Endothelial cell of umbilical vein (primary cell): Measurements from ENCODE around the gene PLXND1. TPM values are rescaled to one million over a fixed set of nuclear protein-coding genes. Genes with fewer than 3 reads are reported as not detected.

Source experiments
- BruUV-seq: library from RNA; stranded (reverse); fragments of 400-500 nt; replicated peaks from 2 replicates; lab custom pipeline; 2021; lab: Mats Ljungman, UMichigan
- CTCF ChIA-PET: fragments of 300-600, 350-600 bp; sonication (Branson Sonifier 250); formaldehyde crosslinking; loops from one replicate; lab custom pipeline; 2021; ENCODE audit warnings: antibody characterized with exemption, inconsistent platforms; lab: Charles Lee
- POLR2A ChIA-PET: fragments of 300-600, 350-600 bp; sonication (Branson Sonifier 250); formaldehyde crosslinking; loops from one replicate; lab custom pipeline; 2021; ENCODE audit warnings: antibody characterized with exemption, inconsistent platforms; lab: Charles Lee
- DNase-seq: peaks from one replicate; pipeline ENCODE4 v3.0.0-alpha.2; 2011; ENCODE audit warnings: low read depth, low spot score
- FAIRE-seq: peaks from 2 replicates; lab custom pipeline; 2011; peaks lifted over from hg19 to GRCh38; lab: Jason Lieb, UNC
- H2AFZ ChIP-seq: 2 replicates; pipeline ENCODE4 v1.6.0; 2012; ENCODE audit warnings: low read depth, low read length, control low read depth, inconsistent platforms
- H3K27ac ChIP-seq: 2 replicates; pipeline ENCODE4 v1.5.1; 2011; ENCODE audit warnings: low read depth, mild to moderate bottlenecking, control low read depth, low read length, moderate library complexity; ENCODE audit not compliant: insufficient read depth
- H3K27me3 ChIP-seq, 2 experiments: 2 replicates each; pipeline versions ENCODE4 v1.6.0 to v1.6.1; 2011; ENCODE audit warnings: low read length in 2 of 2, mixed read lengths in 1 of 2; ENCODE audit not compliant: control insufficient read depth in 2 of 2, insufficient read depth in 2 of 2
- H3K36me3 ChIP-seq, 2 experiments: 2 replicates in 1 of 2; 3 replicates in 1 of 2; pipeline ENCODE4 v1.5.1; 2011; ENCODE audit warnings: low read length in 2 of 2, mild to moderate bottlenecking in 1 of 2, moderate library complexity in 1 of 2; ENCODE audit not compliant: control insufficient read depth in 2 of 2, insufficient read depth in 2 of 2; ENCODE audit errors: extremely low read depth in 1 of 2
- H3K4me1 ChIP-seq: 3 replicates; pipeline ENCODE4 v1.5.1; 2011; ENCODE audit warnings: mild to moderate bottlenecking, low read length; ENCODE audit not compliant: control insufficient read depth, insufficient read depth; ENCODE audit errors: extremely low read depth
- H3K4me2 ChIP-seq: 2 replicates; pipeline ENCODE4 v1.6.1; 2011; ENCODE audit warnings: low read length, control low read depth, mixed read lengths; ENCODE audit not compliant: insufficient read depth
- H3K4me3 ChIP-seq, 3 experiments: fragments of 200-600 bp in 1 of 3; sonication (generic), shearing (Covaris generic) in 1 of 3; replicated peaks in 1 of 3; 2 replicates each; pipeline ENCODE4 v1.5.1; 2011 to 2016; ENCODE audit warnings: control low read depth in 3 of 3, low read length in 3 of 3, mild to moderate bottlenecking in 2 of 3, inconsistent platforms in 1 of 3, low read depth in 1 of 3, moderate library complexity in 1 of 3; ENCODE audit not compliant: insufficient read depth in 1 of 3
- H3K79me2 ChIP-seq: 2 replicates; pipeline ENCODE4 v1.6.0; 2012; ENCODE audit warnings: low read length, inconsistent platforms; ENCODE audit not compliant: control insufficient read depth, insufficient read depth
- H3K9ac ChIP-seq: replicated peaks from 2 replicates; pipeline ENCODE3; 2011; ENCODE audit warnings: low read length, control low read depth; ENCODE audit not compliant: insufficient read depth; ENCODE audit errors: extremely low read depth
- H3K9me1 ChIP-seq: replicated peaks from 3 replicates; pipeline ENCODE4 v1.6.0; 2011; ENCODE audit warnings: mild to moderate bottlenecking, low read length; ENCODE audit not compliant: control insufficient read depth, insufficient read depth; ENCODE audit errors: extremely low read depth
- H3K9me3 ChIP-seq: replicated peaks from 2 replicates; pipeline ENCODE4 v1.5.1; 2012; ENCODE audit warnings: low read length, inconsistent platforms; ENCODE audit not compliant: control insufficient read depth, insufficient read depth
- H4K20me1 ChIP-seq: replicated peaks from 2 replicates; pipeline ENCODE3; 2011; ENCODE audit warnings: mild to moderate bottlenecking, low read length; ENCODE audit not compliant: control insufficient read depth, insufficient read depth; ENCODE audit errors: extremely low read depth
- EZH2 ChIP-seq: IDR thresholded peaks from 2 replicates; pipeline ENCODE4 v1.6.1; 2012; ENCODE audit warnings: borderline replicate concordance, low read depth, mild to moderate bottlenecking, moderate library complexity, low read length, inconsistent platforms; ENCODE audit not compliant: severe bottlenecking
- FOS ChIP-seq: IDR thresholded peaks from 2 replicates; pipeline ENCODE4 v1.6.1; 2011; ENCODE audit warnings: mild to moderate bottlenecking, low read length, moderate library complexity, borderline replicate concordance; ENCODE audit not compliant: insufficient read depth
- GATA2 ChIP-seq: IDR thresholded peaks from 2 replicates; pipeline ENCODE4 v1.7.0; 2011; ENCODE audit warnings: low read depth, mild to moderate bottlenecking, moderate library complexity, mixed read lengths, low read length; ENCODE audit not compliant: insufficient read length, insufficient read depth
- JUN ChIP-seq: IDR thresholded peaks from 2 replicates; pipeline ENCODE4 v1.6.1; 2011; ENCODE audit warnings: borderline replicate concordance, low read depth; ENCODE audit not compliant: insufficient read length, insufficient read depth
- MAX ChIP-seq: IDR thresholded peaks from 2 replicates; pipeline ENCODE4 v1.6.1; 2011; ENCODE audit not compliant: insufficient read depth, insufficient read length
- MYC ChIP-seq: IDR thresholded peaks from one replicate; pipeline ENCODE4 v1.6.1; 2011; ENCODE audit warnings: mild to moderate bottlenecking, low read depth, low read length
- POLR2A ChIP-seq: IDR thresholded peaks from 2 replicates; pipeline ENCODE4 v1.6.1; 2012; ENCODE audit warnings: low read depth, mild to moderate bottlenecking, control low read depth, low read length
- POLR2AphosphoS5 ChIP-seq: IDR thresholded peaks from 2 replicates; pipeline ENCODE4 v1.6.1; 2012; ENCODE audit warnings: low read depth, mild to moderate bottlenecking, control low read depth, low read length, moderate library complexity; ENCODE audit not compliant: insufficient read depth
- dilution Hi-C: fragments of 300-500 bp; cut with MboI; formaldehyde crosslinking; loops from one replicate; pipeline ENCODE4 v1.15.0; 2019; ENCODE audit warnings: low sequenced_read_pairs; ENCODE audit not compliant: extremely low pct_ligation_motif_present
- intact Hi-C: fragments of 100-400 bp; cut with micrococcal nuclease; formaldehyde crosslinking; loops from one replicate; pipeline ENCODE4 v1.10.0; 2022
- polyA plus RNA-seq, 4 experiments: library from polyadenylated mRNA; depleted of rRNA in 3 of 4; stranded (reverse) in 3 of 4; unstranded in 1 of 4; fragments of >200 nt; gene quantifications; 2 replicates each; pipeline versions ENCODE4 v1.2.1 to v1.2.3, GENCODE V29; 2011 to 2012; ENCODE audit warnings: missing spikeins in 1 of 4
- total RNA-seq: library from RNA; stranded (reverse); gene quantifications from 2 replicates; pipeline ENCODE4 v1.2.3, GENCODE V29; 2021
- TF ChIP-seq, protein P1 (sequence below), 2 donors: IDR thresholded peaks; 1 replicate in 1 of 2; 2 replicates in 1 of 2; pipeline ENCODE4 v1.5.1; 2011; ENCODE audit warnings: low read length in 2 of 2, mild to moderate bottlenecking in 2 of 2, moderate library complexity in 2 of 2, control low read depth in 1 of 2, inconsistent platforms in 1 of 2, low read depth in 1 of 2; ENCODE audit not compliant: insufficient read depth in 1 of 2; ENCODE audit errors: extremely low read depth in 1 of 2

PLXND1 gene
- total and polyA plus RNA-seq, 2 donors (not counting 3 experiments of a cell fraction or from before 2014, with no cell fraction given): 300 to 834 TPM

GRCh38 chr3:129612534-129613366 lies 6.3 kb upstream of the PLXND1 start:
- Histone ChIP-seq H2AFZ (peak overlapping the region; percentile 50), H3K4me2 (no peak overlapping the region), H3K9me1 (no peaks in the 10 kb centered on the region), H3K27ac (peak overlapping the region; percentile 62), H4K20me1 (no peaks in the 10 kb centered on the region), H3K4me3 (no peak overlapping the region), H3K27me3 (no peaks in the 10 kb centered on the region), H3K4me1 (peaks cover 44% of the 10 kb centered on the region), H3K9me3 (no peaks in the 10 kb centered on the region), H3K79me2 (no peaks in the 10 kb centered on the region), H3K9ac (peak overlapping the region; percentile 31), H3K36me3 (no peaks in the 10 kb centered on the region)
- TF ChIP-seq JUN: peak; percentile 11
- TF ChIP-seq MYC: no peak
- intact Hi-C loops (no loop called here), dilution Hi-C loops (no loop called here)
- POLR2A ChIA-PET: no interaction called here
- FAIRE-seq (no peak), DNase-seq (no peak)
- BruUV-seq: no TSS peak
- CTCF ChIA-PET: interaction anchor here (0.7 to 2.4 kb wide), 6 partner anchors 10 to 315 kb away, joined by 3 to 11 read pairs (median 4); no protein-coding TSS in a partner anchor

- Histone ChIP-seq H3K4me1 (peaks cover 50% of the 10 kb centered on the region), H3K79me2 (no peaks in the 10 kb centered on the region), H3K4me3 (no peak overlapping the region), H3K27ac (peak overlapping the region; percentile 62), H3K9me3 (no peaks in the 10 kb centered on the region), H3K27me3 (no peaks in the 10 kb centered on the region), H3K4me2 (no peak overlapping the region), H4K20me1 (no peaks in the 10 kb centered on the region), H3K9me1 (no peaks in the 10 kb centered on the region), H3K36me3 (no peaks in the 10 kb centered on the region), H2AFZ (peak overlapping the region; percentile 50), H3K9ac (peak overlapping the region; percentile 31)
- BruUV-seq: no TSS peak
- peak; percentile 64 for FAIRE-seq
- intact Hi-C loops: no loop called here
- dilution Hi-C loops: no loop called here
- TF ChIP-seq GATA2 (no peak), POLR2AphosphoS5 (no peak), MAX (no peak), MYC (no peak), POLR2A (no peak), JUN (no peak), FOS (no peak), EZH2 (no peak)
- TF ChIP-seq, protein P1, sequence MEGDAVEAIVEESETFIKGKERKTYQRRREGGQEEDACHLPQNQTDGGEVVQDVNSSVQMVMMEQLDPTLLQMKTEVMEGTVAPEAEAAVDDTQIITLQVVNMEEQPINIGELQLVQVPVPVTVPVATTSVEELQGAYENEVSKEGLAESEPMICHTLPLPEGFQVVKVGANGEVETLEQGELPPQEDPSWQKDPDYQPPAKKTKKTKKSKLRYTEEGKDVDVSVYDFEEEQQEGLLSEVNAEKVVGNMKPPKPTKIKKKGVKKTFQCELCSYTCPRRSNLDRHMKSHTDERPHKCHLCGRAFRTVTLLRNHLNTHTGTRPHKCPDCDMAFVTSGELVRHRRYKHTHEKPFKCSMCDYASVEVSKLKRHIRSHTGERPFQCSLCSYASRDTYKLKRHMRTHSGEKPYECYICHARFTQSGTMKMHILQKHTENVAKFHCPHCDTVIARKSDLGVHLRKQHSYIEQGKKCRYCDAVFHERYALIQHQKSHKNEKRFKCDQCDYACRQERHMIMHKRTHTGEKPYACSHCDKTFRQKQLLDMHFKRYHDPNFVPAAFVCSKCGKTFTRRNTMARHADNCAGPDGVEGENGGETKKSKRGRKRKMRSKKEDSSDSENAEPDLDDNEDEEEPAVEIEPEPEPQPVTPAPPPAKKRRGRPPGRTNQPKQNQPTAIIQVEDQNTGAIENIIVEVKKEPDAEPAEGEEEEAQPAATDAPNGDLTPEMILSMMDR (IDR thresholded peaks at IDR 0.05; ENCODE audit: extremely low read depth in 1 of 2, insufficient read depth in 1 of 2, low read depth in 1 of 2, low read length in 2 of 2): no peak
- ChIA-PET CTCF (interaction anchor here (0.7 to 2.4 kb wide), 5 partner anchors 10 to 316 kb away, joined by 3 to 11 read pairs (median 5); no protein-coding TSS in a partner anchor), POLR2A (no interaction called here)
- peak; percentile 51 for DNase-seq
Observed at GRCh38 chr3:129611812-129612533, 5.5 kb upstream of the PLXND1 start.
